Fibroblast of skin of left biceps (primary cell): ENCODE results near the gene MAST4.

Experiments used
- DNase-seq, 2 experiments: peaks; one replicate each; pipeline ENCODE4 v3.0.0-alpha.2; 2013; ENCODE audit warnings: low read depth in 2 of 2

MAST4 gene

GRCh38 chr5:66595756-66596635 is at the start of gene MAST4:
Gene MAST4 (plus strand): TSS chr5:66596393. CDS start chr5:66596656, 263 bp downstream.
- peak; percentile 61 to 69 for DNase-seq

GRCh38 chr5:66546541-66546940 is 49.7 kb upstream of the MAST4 start:
- no peak for DNase-seq

GRCh38 chr5:66551338-66551737 is 44.9 kb upstream of the MAST4 start:
- no peak for DNase-seq

- DNase-seq: no peak
Observed at GRCh38 chr5:66551945-66552344, 44.2 kb upstream of the MAST4 start.

- no peak for DNase-seq
Observed at GRCh38 chr5:66553368-66553912, 42.8 kb upstream of the MAST4 start.

DNA sequence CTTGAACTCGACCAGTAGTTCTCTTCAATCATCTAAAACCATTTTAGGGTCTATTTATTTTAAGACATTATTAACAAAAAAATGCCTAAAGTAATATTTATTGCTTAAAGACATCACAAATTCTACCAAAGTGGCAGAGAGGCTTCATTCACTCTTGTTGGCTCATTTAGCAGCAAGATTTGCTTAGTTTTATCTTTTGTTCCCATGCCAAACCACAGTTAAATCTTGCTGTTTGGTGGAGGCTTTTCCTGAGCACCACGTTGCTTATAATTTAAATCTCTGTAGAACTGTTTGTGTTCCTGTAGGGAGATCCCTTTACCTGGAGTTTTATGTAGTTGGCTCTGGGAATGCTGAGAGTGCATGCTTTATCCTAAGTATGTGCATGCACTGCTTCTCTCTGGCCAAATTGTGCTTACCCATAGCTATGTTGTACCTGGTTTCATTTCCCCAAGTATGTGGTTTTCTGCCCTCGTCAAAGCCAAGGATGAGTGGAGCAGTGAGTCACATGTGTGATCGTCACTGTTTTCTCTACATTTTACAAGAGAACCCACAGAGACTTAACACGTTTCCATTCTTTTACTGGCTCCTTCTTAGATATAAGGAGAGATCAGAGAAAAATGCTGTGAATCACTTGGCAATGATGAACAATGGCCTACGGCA is 42.1 kb upstream of the MAST4 start:
- no peak for DNase-seq

DNA sequence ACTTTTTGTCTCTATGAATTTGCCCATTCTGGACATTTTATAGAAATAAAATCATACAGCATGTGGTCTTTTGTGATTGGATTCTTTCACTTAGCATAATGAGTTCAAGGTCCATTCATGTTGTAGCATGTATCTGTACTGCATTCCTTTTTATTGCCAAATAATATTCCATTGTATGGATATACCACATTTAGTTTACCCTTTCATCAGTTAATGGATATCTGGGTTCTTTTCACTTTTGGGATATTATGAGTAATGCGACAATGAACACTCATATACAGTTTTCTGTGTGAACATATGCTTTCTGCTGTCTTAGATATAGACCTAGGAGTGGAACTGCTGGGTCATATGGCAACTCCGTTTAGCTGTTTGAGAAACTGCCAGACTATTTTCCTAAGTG is 41.3 kb upstream of the MAST4 start:
- DNase-seq: no peak

GRCh38 chr5:66558560-66558959 is 37.6 kb upstream of the MAST4 start:
- no peak for DNase-seq

DNA sequence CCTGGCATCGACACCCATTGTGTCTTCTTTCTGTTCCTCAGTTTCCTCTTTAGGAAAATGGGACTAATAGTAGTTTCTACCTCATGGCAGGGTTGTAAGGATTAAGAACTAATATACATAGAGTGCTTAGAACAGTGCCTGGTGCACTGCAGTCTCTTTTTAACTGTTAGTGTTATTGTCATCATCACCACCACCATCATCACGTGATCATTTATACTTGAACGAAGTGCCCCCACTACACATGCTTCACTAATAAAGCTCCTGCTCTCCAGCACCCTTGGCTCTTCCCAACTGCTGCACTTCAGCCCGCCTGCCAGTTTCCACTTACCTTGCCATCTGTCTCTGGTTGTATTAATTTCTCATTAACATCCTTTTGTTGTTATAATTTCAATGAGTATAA is 35.8 kb upstream of the MAST4 start:
- no peak for DNase-seq

DNA sequence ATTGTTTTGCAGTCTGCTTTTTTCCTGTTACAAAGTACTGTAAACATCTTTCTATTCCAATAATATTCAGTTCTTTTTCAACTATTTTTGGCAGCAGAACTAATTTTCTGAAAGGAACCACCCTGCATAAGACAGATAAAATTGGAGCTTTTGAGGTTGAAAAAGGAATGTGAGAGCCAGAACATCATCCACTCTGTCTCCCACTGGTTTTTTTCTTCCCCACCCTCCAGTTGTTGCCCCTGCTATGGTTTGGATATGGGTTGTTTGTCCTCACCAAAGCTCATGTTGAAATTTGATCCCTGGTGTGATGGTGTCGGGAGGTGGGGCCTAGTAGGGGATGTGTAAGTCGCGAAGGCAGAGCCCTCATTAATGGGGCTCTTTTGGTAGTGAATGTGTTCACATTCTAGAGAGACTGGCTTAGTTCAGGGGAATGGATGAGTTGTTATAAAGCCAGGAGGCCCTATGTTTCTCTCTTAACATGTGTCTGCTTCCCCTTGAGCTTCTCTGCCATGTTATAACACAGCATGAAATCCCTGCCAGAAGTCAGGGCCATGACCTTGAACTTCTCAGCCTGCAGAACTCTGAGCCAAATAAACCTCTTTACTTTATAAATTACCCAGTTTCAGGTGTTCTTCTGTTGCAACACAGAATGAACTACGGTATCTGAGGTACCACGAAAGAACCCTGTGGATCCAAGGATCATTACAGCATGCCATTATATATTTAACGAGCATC is 34.8 kb upstream of the MAST4 start:
- no peak for DNase-seq

GRCh38 chr5:66565878-66566277 is 30.3 kb upstream of the MAST4 start:
- no peak for DNase-seq

- no peak for DNase-seq
Observed at GRCh38 chr5:66567474-66567873, 28.7 kb upstream of the MAST4 start.

DNA sequence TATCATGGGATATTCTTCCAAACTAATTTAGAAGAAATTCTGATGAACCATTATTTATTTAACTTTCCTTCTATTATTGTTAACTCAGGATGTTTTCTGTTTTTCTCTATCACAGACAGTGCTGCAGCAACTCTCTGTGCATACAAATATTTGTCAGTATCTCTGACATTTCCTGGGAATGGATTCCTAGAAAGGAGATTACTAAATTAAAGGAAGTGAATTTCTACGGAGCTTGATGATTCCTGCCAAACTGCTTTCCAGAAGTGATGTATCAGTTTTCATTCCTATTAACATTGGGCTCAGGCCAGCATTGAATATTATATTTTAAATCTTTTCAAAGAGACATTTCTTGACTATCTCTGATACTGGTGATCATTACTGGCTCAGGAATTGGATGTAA is 26.0 kb upstream of the MAST4 start:
- DNase-seq: no peak

GRCh38 chr5:66573733-66574132 is 22.5 kb upstream of the MAST4 start:
- no peak for DNase-seq

DNA sequence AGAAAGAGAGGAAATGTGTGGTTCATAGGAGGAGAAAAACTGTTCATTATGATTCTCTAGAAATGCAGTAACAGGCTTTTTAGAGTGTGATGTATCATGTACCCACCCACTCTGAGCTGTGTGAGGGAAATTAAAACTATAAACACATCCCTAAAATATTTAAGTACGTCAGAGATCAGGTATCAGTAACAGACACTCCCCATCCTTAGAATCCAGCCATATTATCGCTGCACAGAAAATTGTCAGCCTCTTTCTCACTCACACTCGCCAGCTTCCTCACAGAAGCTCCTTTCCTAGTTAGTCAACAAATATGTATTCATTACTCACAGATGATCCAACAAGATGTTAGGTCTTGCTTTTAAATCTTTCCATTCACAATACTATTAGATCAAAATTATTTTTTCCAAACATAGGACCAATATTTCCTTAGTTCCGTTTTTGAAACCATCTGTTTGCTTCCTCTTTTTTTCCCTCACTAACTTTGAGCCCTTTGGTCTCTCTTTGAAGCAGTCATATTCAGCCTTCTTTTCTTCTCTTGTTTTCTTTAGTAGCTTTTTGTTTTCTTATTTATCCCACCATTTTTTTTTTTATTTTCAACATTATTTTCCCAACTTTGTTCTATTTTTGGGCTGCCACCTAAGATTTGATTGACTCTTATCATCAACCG is 13.6 kb upstream of the MAST4 start:
- DNase-seq: peak; percentile 10

DNA sequence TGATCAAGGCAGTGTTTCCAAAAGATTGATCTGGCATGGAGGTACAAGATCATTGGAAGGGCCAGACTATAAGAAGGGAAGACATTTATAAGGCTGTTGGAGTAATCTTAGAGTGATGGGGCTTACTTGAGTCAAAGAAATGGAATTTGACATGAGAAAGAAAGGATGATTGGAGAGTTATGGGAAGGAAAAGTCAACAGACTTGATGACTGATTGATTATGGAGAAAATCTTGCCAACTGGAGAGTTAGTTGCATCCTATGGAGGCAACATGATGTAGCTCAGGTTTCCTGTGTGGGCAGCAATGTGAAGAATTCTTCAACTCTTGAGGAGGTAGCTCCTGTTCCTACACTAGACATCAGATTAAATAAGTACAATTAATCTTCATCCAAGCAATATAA is 10.9 kb upstream of the MAST4 start:
- no peak for DNase-seq

DNA sequence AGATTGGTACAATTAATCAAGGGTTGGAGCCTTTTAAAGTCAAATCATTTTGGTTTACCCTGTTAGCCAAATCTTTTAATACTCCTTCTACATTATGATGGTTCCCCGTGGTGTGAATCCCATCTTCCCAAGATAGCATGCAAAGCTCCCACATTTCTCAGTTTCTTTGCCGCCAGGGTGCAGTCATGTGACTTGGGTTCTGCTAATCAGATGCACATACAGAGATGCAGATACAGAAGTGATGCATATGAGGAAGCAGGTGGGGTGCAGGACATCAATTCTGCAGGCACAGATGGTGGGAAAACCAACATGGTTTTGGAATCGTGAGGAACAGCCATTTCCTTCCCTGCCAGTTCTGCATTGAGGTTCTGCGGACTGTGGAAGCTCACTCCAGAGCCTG is 8.4 kb upstream of the MAST4 start:
- no peak for DNase-seq

- DNase-seq: no peak
Observed at GRCh38 chr5:66596636-66597182, 516 bp downstream of the MAST4 start.

DNA sequence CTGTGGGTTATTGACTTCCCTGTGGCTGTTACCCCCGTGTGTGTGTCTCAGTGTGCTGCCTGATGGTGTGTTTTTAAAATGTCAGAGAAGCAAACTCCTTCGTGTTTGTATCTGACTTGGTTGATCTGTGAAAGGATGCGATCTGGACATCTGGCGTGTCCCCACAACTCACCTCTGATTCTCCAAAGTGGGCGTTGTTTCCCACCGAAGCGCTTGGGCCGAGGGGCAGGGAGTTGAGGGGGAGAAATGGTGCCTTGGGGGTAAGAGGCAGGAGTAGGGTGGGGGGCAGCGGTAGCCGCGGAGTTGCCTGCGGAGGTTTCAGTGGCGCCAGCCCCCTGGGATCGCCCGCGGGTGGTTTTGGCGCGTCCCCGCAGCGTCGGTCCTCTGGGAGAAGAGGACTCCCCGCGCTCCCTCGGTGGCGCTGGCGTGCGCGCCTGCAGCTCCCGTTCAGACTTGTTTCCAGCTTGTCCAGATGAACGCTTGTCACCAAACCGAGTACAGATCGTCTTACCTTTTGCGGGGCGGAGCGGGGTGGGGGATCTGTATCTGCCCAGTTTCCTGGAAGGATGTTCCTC is 1.1 kb downstream of the MAST4 start:
- no peak for DNase-seq

GRCh38 chr5:66602621-66603020 is 6.4 kb downstream of the MAST4 start:
- DNase-seq: no peak

- DNase-seq: no peak
Observed at GRCh38 chr5:66603164-66603563, 7.0 kb downstream of the MAST4 start.
